ENCODE results near the gene GRIK4. TPM values are rescaled to one million over a fixed set of nuclear protein-coding genes. Genes with fewer than 3 reads are reported as not detected.

GRIK4 gene
- total RNA-seq, 2 experiments from 2014 or later: not detected

GRCh38 chr11:120598517-120599257, 87.1 kb downstream of the GRIK4 start:
- Mint-ChIP-seq H3K9me3 (no peaks in the 10 kb centered on the region), H3K27me3 (peaks cover 20% of the 10 kb centered on the region), H3K36me3 (ENCODE audit: low read depth) (no peaks in the 10 kb centered on the region), H3K4me1 (ENCODE audit: low read depth) (no peaks in the 10 kb centered on the region), H3K4me3 (no peak overlapping the region), H3K27ac (no peak overlapping the region)
- POLR2A ChIA-PET: no interaction called here
- Histone ChIP-seq H3K4me3 (ENCODE audit: low read length) (no peak overlapping the region), H3K4me1 (ENCODE audit: insufficient read depth, low read length) (no peaks in the 10 kb centered on the region), H3K9me3 (ENCODE audit: control insufficient read depth in 1 of 2, insufficient read depth in 1 of 2, low read length in 2 of 2) (peaks cover 0 to 3% of the 10 kb centered on the region in 2 experiments), H3K27ac (ENCODE audit: low read depth in 1 of 2, low read length in 2 of 2) (no peak overlapping the region), H3K27me3 (ENCODE audit: control insufficient read depth in 1 of 2, insufficient read depth in 2 of 2, low read length in 2 of 2) (no peaks in the 10 kb centered on the region), H3K36me3 (ENCODE audit: insufficient read depth, low read length) (no peaks in the 10 kb centered on the region)
- no peak for TF ChIP-seq CTCF (IDR thresholded peaks at IDR 0.05)
- DNase-seq (no peak), ATAC-seq (ENCODE audit: poor library complexity) (no peak)
- intact Hi-C loops (cut with DNase I, micrococcal nuclease): no loop called here
- CTCF ChIA-PET: no interaction called here

GRCh38 chr11:120599816-120600420, 88.4 kb downstream of the GRIK4 start:
- Histone ChIP-seq H3K36me3 (ENCODE audit: insufficient read depth, low read length) (no peaks in the 10 kb centered on the region), H3K4me1 (ENCODE audit: insufficient read depth, low read length) (no peaks in the 10 kb centered on the region), H3K9me3 (ENCODE audit: control insufficient read depth in 1 of 2, insufficient read depth in 1 of 2, low read length in 2 of 2) (peaks cover 0 to 3% of the 10 kb centered on the region in 2 experiments), H3K27ac (ENCODE audit: low read depth in 1 of 2, low read length in 2 of 2) (no peak overlapping the region), H3K4me3 (ENCODE audit: low read length) (no peak overlapping the region), H3K27me3 (ENCODE audit: control insufficient read depth in 1 of 2, insufficient read depth in 2 of 2, low read length in 2 of 2) (no peaks in the 10 kb centered on the region)
- no peak overlapping the region for H3K4me3 Mint-ChIP-seq
- no peak for DNase-seq
- ATAC-seq (ENCODE audit: poor library complexity): no peak
- H3K36me3 Mint-ChIP-seq (ENCODE audit: low read depth): no peaks in the 10 kb centered on the region
- no peak overlapping the region for H3K27ac Mint-ChIP-seq
- ChIA-PET POLR2A (interaction anchor here (0.6 kb wide), 1 partner anchor 206 kb away, joined by 3 read pairs; no protein-coding TSS in a partner anchor), CTCF (no interaction called here)
- H3K9me3 Mint-ChIP-seq: no peaks in the 10 kb centered on the region
- TF ChIP-seq CTCF (IDR thresholded peaks at IDR 0.05): no peak
- peaks cover 22% of the 10 kb centered on the region for H3K27me3 Mint-ChIP-seq
- H3K4me1 Mint-ChIP-seq (ENCODE audit: low read depth): no peaks in the 10 kb centered on the region
- intact Hi-C loops (cut with DNase I, micrococcal nuclease): no loop called here

GRCh38 chr11:120601536-120601935, 90.0 kb downstream of the GRIK4 start:
- no peaks in the 10 kb centered on the region for H3K36me3 Mint-ChIP-seq (ENCODE audit: low read depth)
- ATAC-seq (ENCODE audit: poor library complexity) (no peak), DNase-seq (no peak)
- Histone ChIP-seq H3K27me3 (ENCODE audit: control insufficient read depth in 1 of 2, insufficient read depth in 2 of 2, low read length in 2 of 2) (no peaks in the 10 kb centered on the region), H3K9me3 (ENCODE audit: control insufficient read depth in 1 of 2, insufficient read depth in 1 of 2, low read length in 2 of 2) (peaks cover 0 to 3% of the 10 kb centered on the region in 2 experiments), H3K4me1 (ENCODE audit: insufficient read depth, low read length) (no peaks in the 10 kb centered on the region), H3K36me3 (ENCODE audit: insufficient read depth, low read length) (no peaks in the 10 kb centered on the region), H3K27ac (ENCODE audit: low read depth in 1 of 2, low read length in 2 of 2) (no peak overlapping the region), H3K4me3 (ENCODE audit: low read length) (no peak overlapping the region)
- peaks cover 13% of the 10 kb centered on the region for H3K27me3 Mint-ChIP-seq
- H3K9me3 Mint-ChIP-seq: no peaks in the 10 kb centered on the region
- CTCF ChIA-PET: no interaction called here
- H3K4me3 Mint-ChIP-seq: no peak overlapping the region
- POLR2A ChIA-PET: no interaction called here
- TF ChIP-seq CTCF (IDR thresholded peaks at IDR 0.05): no peak
- intact Hi-C loops (cut with DNase I, micrococcal nuclease): no loop called here
- no peak overlapping the region for H3K27ac Mint-ChIP-seq
- no peaks in the 10 kb centered on the region for H3K4me1 Mint-ChIP-seq (ENCODE audit: low read depth)

Data from CD4-positive, alpha-beta T cell (primary cell).